CD4-positive, alpha-beta T cell (primary cell): Measurements from ENCODE around the gene CREG1. TPM values are rescaled to one million over a fixed set of nuclear protein-coding genes. Genes with fewer than 3 reads are reported as not detected.

Experiments used
- ATAC-seq: fragments of 200-7000 bp; cut with Tn5 transposase; one replicate; pipeline ENCODE4 v1.10.0; 2022; ENCODE audit warnings: mild to moderate bottlenecking; ENCODE audit not compliant: poor library complexity
- CTCF ChIA-PET: fragments of 350-600 bp; sonication (Branson Sonifier 250); formaldehyde crosslinking; loops from one replicate; lab custom pipeline; 2021; ENCODE audit warnings: antibody characterized with exemption, inconsistent platforms; lab: Charles Lee
- POLR2A ChIA-PET: fragments of 350-600 bp; sonication (Branson Sonifier 250); formaldehyde crosslinking; loops from one replicate; lab custom pipeline; 2021; ENCODE audit warnings: antibody characterized with exemption, inconsistent platforms; lab: Charles Lee
- DNase-seq, 14 experiments: peaks; one replicate each; pipeline ENCODE4 v3.0.0-alpha.2; 2013 to 2020; ENCODE audit warnings: mixed read lengths in 2 of 14
- H3K27ac ChIP-seq, 2 donors: one replicate each; pipeline versions ENCODE4 v1.5.1 to v1.7.0; 2013; ENCODE audit warnings: low read length in 2 of 2, low read depth in 1 of 2, mild to moderate bottlenecking in 1 of 2
- H3K27me3 ChIP-seq, 2 experiments: 1 replicate in 1 of 2; 2 replicates in 1 of 2; pipeline versions ENCODE4 v1.6.1 to v1.7.0; 2013; ENCODE audit warnings: low read length in 2 of 2, control low read depth in 1 of 2, mild to moderate bottlenecking in 1 of 2, moderate library complexity in 1 of 2; ENCODE audit not compliant: insufficient read depth in 2 of 2, control insufficient read depth in 1 of 2
- H3K36me3 ChIP-seq: one replicate; pipeline ENCODE4 v1.6.1; 2013; ENCODE audit warnings: low read length, control low read depth; ENCODE audit not compliant: insufficient read depth
- H3K4me1 ChIP-seq: one replicate; pipeline ENCODE4 v1.6.1; 2013; ENCODE audit warnings: low read length, control low read depth; ENCODE audit not compliant: insufficient read depth
- H3K4me3 ChIP-seq: one replicate; pipeline ENCODE4 v1.5.1; 2013; ENCODE audit warnings: mild to moderate bottlenecking, low read length, moderate library complexity
- H3K9me3 ChIP-seq, 2 experiments: 1 replicate in 1 of 2; 2 replicates in 1 of 2; pipeline versions ENCODE4 v1.6.1 to v1.7.0; 2013; ENCODE audit warnings: low read length in 2 of 2, mild to moderate bottlenecking in 2 of 2, control low read depth in 1 of 2, moderate library complexity in 1 of 2; ENCODE audit not compliant: control insufficient read depth in 1 of 2, insufficient read depth in 1 of 2
- H3K27ac Mint-ChIP-seq: one replicate; pipeline ENCODE4 v1.8.0; 2020; ENCODE audit warnings: mixed read lengths
- H3K27me3 Mint-ChIP-seq: one replicate; pipeline ENCODE4 v1.8.0; 2021; ENCODE audit warnings: mixed read lengths
- H3K36me3 Mint-ChIP-seq: one replicate; pipeline ENCODE4 v1.8.0; 2021; ENCODE audit warnings: low read depth, mixed read lengths
- H3K4me1 Mint-ChIP-seq: one replicate; pipeline ENCODE4 v1.8.0; 2021; ENCODE audit warnings: low read depth, mixed read lengths
- H3K4me3 Mint-ChIP-seq: one replicate; pipeline ENCODE4 v1.8.0; 2020; ENCODE audit warnings: mild to moderate bottlenecking, mixed read lengths
- H3K9me3 Mint-ChIP-seq: one replicate; pipeline ENCODE4 v1.8.0; 2020; ENCODE audit warnings: mixed read lengths
- CTCF ChIP-seq: fragments of 200-600 bp; IDR thresholded peaks from one replicate; pipeline ENCODE4 v1.8.0; 2022; ENCODE audit warnings: antibody characterized with exemption, mild to moderate bottlenecking
- intact Hi-C, 2 experiments: fragments of 100-400 bp; cut with DNase I in 1 of 2; cut with micrococcal nuclease in 1 of 2; formaldehyde crosslinking; loops; one replicate each; pipeline versions ENCODE4 v1.15.1 to v1.9.0; 2023 to 2025; cut with DNase I, micrococcal nuclease
- total RNA-seq, 174 experiments: library from RNA in 2 of 174; stranded (reverse) in 2 of 174; gene quantifications; one replicate each; pipeline ENCODE4 v1.2.3 and lab custom pipeline; 2021 to 2026

CREG1 gene
- total RNA-seq, 2 experiments from 2014 or later, result 10.7 to 11.2 TPM

- Histone ChIP-seq H3K4me1 (no peaks in the 10 kb centered on the region), H3K27me3 (no peaks in the 10 kb centered on the region), H3K4me3 (no peak overlapping the region), H3K36me3 (no peaks in the 10 kb centered on the region), H3K27ac (no peak overlapping the region), H3K9me3 (no peaks in the 10 kb centered on the region)
- Mint-ChIP-seq H3K27me3 (no peaks in the 10 kb centered on the region), H3K4me1 (no peaks in the 10 kb centered on the region), H3K9me3 (no peaks in the 10 kb centered on the region), H3K4me3 (no peak overlapping the region), H3K27ac (no peak overlapping the region), H3K36me3 (no peaks in the 10 kb centered on the region)
- TF ChIP-seq CTCF, result no peak
- ATAC-seq (no peak), DNase-seq (no peak)
- POLR2A ChIA-PET, result no interaction called here
- CTCF ChIA-PET, result no interaction called here
- intact Hi-C loops, result no loop called here
These were observed 31.0 kb upstream of the CREG1 start for GRCh38 chr1:167584581-167584980.

GRCh38 chr1:167582722-167583121, 29.2 kb upstream of the CREG1 start:
- no peaks in the 10 kb centered on the region for H3K4me1 ChIP-seq
- no peaks in the 10 kb centered on the region for H3K36me3 Mint-ChIP-seq
- no peak overlapping the region for H3K4me3 ChIP-seq
- H3K4me3 Mint-ChIP-seq, result no peak overlapping the region
- no peaks in the 10 kb centered on the region for H3K9me3 Mint-ChIP-seq
- CTCF ChIA-PET, result no interaction called here
- intact Hi-C loops, result no loop called here
- no peaks in the 10 kb centered on the region for H3K27me3 ChIP-seq
- H3K27ac ChIP-seq, result no peak overlapping the region
- H3K27ac Mint-ChIP-seq, result no peak overlapping the region
- no peak for TF ChIP-seq CTCF
- H3K27me3 Mint-ChIP-seq, result no peaks in the 10 kb centered on the region
- POLR2A ChIA-PET, result no interaction called here
- DNase-seq (no peak), ATAC-seq (no peak)
- no peaks in the 10 kb centered on the region for H3K4me1 Mint-ChIP-seq
- H3K36me3 ChIP-seq, result no peaks in the 10 kb centered on the region
- H3K9me3 ChIP-seq, result no peaks in the 10 kb centered on the region

GRCh38 chr1:167582064-167582463, 28.5 kb upstream of the CREG1 start:
- no peaks in the 10 kb centered on the region for H3K9me3 ChIP-seq
- Mint-ChIP-seq H3K9me3 (no peaks in the 10 kb centered on the region), H3K27me3 (no peaks in the 10 kb centered on the region), H3K27ac (no peak overlapping the region), H3K4me1 (no peaks in the 10 kb centered on the region), H3K36me3 (no peaks in the 10 kb centered on the region), H3K4me3 (no peak overlapping the region)
- no peak for TF ChIP-seq CTCF
- no peak for DNase-seq
- intact Hi-C loops, result no loop called here
- no peaks in the 10 kb centered on the region for H3K36me3 ChIP-seq
- no peak overlapping the region for H3K4me3 ChIP-seq
- ATAC-seq, result no peak
- no peaks in the 10 kb centered on the region for H3K4me1 ChIP-seq
- H3K27me3 ChIP-seq, result no peaks in the 10 kb centered on the region
- ChIA-PET CTCF (no interaction called here), POLR2A (no interaction called here)
- H3K27ac ChIP-seq, result no peak overlapping the region
